HL-60 (cell line): Measurements from ENCODE around the gene KIF26B.

Source experiments
- GABPA ChIP-seq: IDR thresholded peaks from 2 replicates; pipeline ENCODE4 v1.6.1; 2012; ENCODE audit warnings: low read depth
- POLR2AphosphoS5 ChIP-seq: IDR thresholded peaks from 2 replicates; pipeline ENCODE4 v1.6.1; 2012; ENCODE audit warnings: low read depth
- SPI1 ChIP-seq: IDR thresholded peaks from 2 replicates; pipeline ENCODE4 v1.6.1; 2012; ENCODE audit warnings: low read depth, mild to moderate bottlenecking, borderline replicate concordance
- TF ChIP-seq, protein P1 (sequence below): IDR thresholded peaks from one replicate; pipeline ENCODE4 v1.5.1; 2011; ENCODE audit warnings: low read length, control low read depth, inconsistent platforms; ENCODE audit not compliant: insufficient read depth

DNA sequence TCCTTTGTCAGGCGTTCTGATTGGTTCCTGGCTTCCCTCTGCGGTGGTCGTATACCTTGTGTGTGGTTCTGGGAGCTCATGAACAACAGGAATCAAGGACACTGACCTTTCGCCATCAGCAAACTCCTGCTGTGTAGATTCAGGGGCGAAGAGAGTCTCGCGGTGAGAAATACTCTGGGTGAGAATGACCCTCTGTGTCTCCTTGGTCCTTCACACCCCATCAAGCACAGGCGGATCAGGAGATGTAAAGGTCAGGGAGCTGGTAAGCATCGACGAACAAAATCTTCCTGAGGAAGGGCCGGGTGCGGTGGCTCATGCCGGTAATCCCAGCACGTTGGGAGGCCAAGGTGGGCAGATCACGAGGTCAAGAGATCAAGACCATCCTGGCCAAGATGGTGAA is 207.2 kb downstream of the KIF26B start:
- TF ChIP-seq POLR2AphosphoS5, result no peak
- TF ChIP-seq, protein P1, sequence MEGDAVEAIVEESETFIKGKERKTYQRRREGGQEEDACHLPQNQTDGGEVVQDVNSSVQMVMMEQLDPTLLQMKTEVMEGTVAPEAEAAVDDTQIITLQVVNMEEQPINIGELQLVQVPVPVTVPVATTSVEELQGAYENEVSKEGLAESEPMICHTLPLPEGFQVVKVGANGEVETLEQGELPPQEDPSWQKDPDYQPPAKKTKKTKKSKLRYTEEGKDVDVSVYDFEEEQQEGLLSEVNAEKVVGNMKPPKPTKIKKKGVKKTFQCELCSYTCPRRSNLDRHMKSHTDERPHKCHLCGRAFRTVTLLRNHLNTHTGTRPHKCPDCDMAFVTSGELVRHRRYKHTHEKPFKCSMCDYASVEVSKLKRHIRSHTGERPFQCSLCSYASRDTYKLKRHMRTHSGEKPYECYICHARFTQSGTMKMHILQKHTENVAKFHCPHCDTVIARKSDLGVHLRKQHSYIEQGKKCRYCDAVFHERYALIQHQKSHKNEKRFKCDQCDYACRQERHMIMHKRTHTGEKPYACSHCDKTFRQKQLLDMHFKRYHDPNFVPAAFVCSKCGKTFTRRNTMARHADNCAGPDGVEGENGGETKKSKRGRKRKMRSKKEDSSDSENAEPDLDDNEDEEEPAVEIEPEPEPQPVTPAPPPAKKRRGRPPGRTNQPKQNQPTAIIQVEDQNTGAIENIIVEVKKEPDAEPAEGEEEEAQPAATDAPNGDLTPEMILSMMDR, result no peak
- TF ChIP-seq GABPA, result no peak
- TF ChIP-seq SPI1, result no peak
